ENCODE data around the gene FXR2.
A peak's percentile ranks its signal among the peaks of the same experiment; 100 is the strongest.
"Not testable (repeated sequence)": the region's sequence is repeated elsewhere in the genome, so short reads cannot be mapped to it uniquely, and the experiment has no call there.

The FXR2 gene

GRCh38 chr17:7614425-7615264 is at the start of gene FXR2:
Gene FXR2 (minus strand): TSS chr17:7614897. CDS start chr17:7614532, 365 bp downstream.
- DNase-seq, result peak; percentile 91

GRCh38 chr17:7656958-7657609 is 42.4 kb upstream of the FXR2 start:
- DNase-seq, result no peak

- no peak for DNase-seq
Observed at GRCh38 chr17:7655541-7655840, 40.8 kb upstream of the FXR2 start.

GRCh38 chr17:7654832-7655540 is 40.3 kb upstream of the FXR2 start:
- no peak for DNase-seq

- DNase-seq, result no peak
Observed at GRCh38 chr17:7652388-7653356, 38.0 kb upstream of the FXR2 start.

GRCh38 chr17:7651665-7652387 is 37.1 kb upstream of the FXR2 start:
- DNase-seq, result no peak

GRCh38 chr17:7651097-7651664 is 36.5 kb upstream of the FXR2 start:
- no peak for DNase-seq

- no peak for DNase-seq
Observed at GRCh38 chr17:7650509-7651096, 35.9 kb upstream of the FXR2 start, which contains the start of gene ATP1B2. Gene ATP1B2 (plus strand): TSS chr17:7650926. CDS start chr17:7651519, 593 bp downstream.

GRCh38 chr17:7647018-7647417 is 32.3 kb upstream of the FXR2 start:
- DNase-seq, result no peak

- no peak for DNase-seq
Observed at GRCh38 chr17:7646457-7646856, 31.8 kb upstream of the FXR2 start.

GRCh38 chr17:7644775-7645174 is 30.1 kb upstream of the FXR2 start:
- no peak for DNase-seq

- not testable (repeated sequence) for DNase-seq
Observed at GRCh38 chr17:7641635-7642034, 26.9 kb upstream of the FXR2 start.

GRCh38 chr17:7640783-7641182 is 26.1 kb upstream of the FXR2 start:
- DNase-seq, result no peak

- no peak for DNase-seq
Observed at GRCh38 chr17:7636163-7636562, 21.5 kb upstream of the FXR2 start.

GRCh38 chr17:7634384-7634783 is 19.7 kb upstream of the FXR2 start:
- no peak for DNase-seq

GRCh38 chr17:7633093-7633492 is 18.4 kb upstream of the FXR2 start:
- DNase-seq, result no peak

- no peak for DNase-seq
Observed at GRCh38 chr17:7632492-7632894, 17.8 kb upstream of the FXR2 start.

GRCh38 chr17:7631398-7632380 is 17.0 kb upstream of the FXR2 start:
- DNase-seq, result no peak

GRCh38 chr17:7629939-7630571 is 15.4 kb upstream of the FXR2 start, which contains the start of gene SHBG:
Gene SHBG (plus strand): TSS chr17:7630135. CDS start chr17:7630173, 38 bp downstream.
- no peak for DNase-seq
